ENCODE measurements around the gene PLEKHH1. TPM values are rescaled to one million over a fixed set of nuclear protein-coding genes. Genes with fewer than 3 reads are reported as not detected.

Gene PLEKHH1
- polyA plus RNA-seq, 1 donor from 2014 or later, result 34.1 TPM

GRCh38 chr14:67577181-67577808, 44.2 kb downstream of the PLEKHH1 start:
- no peak overlapping the region for H2AFZ ChIP-seq (ENCODE audit: low read depth, low read length)
- TF ChIP-seq EP300 (conservative IDR thresholded peaks at IDR 0.05; ENCODE audit: poor library complexity, severe bottlenecking) (no peak), RAD21 (conservative IDR thresholded peaks at IDR 0.05) (no peak), REST (IDR thresholded peaks at IDR 0.05; ENCODE audit: borderline replicate concordance) (no peak), CTCF (IDR thresholded peaks at IDR 0.05; ENCODE audit: poor library complexity, severe bottlenecking) (no peak), SMC3 (conservative IDR thresholded peaks at IDR 0.05; ENCODE audit: poor library complexity) (no peak), EZH2 (IDR thresholded peaks at IDR 0.05; ENCODE audit: borderline replicate concordance, insufficient read depth, low read length, poor library complexity, severe bottlenecking) (no peak), TAF1 (IDR thresholded peaks at IDR 0.05; ENCODE audit: low read depth) (no peak), POLR2AphosphoS5 (IDR thresholded peaks at IDR 0.05) (no peak), MXI1 (conservative IDR thresholded peaks at IDR 0.05; ENCODE audit: poor library complexity, severe bottlenecking) (no peak)
- H3K27me3 ChIP-seq (ENCODE audit: insufficient read depth, low read depth, low read length), result no peaks in the 10 kb centered on the region

GRCh38 chr14:67577909-67578749, 45.0 kb downstream of the PLEKHH1 start:
- no peaks in the 10 kb centered on the region for H3K27me3 ChIP-seq (ENCODE audit: insufficient read depth, low read depth, low read length)
- no peaks in the 10 kb centered on the region for H4K20me1 ChIP-seq (ENCODE audit: insufficient read depth)
- H3K27ac ChIP-seq (ENCODE audit: low read length), result no peak overlapping the region
- H3K9me3 ChIP-seq (ENCODE audit: low read length), result no peaks in the 10 kb centered on the region
- H3F3A ChIP-seq (ENCODE audit: insufficient read depth, low read length, poor library complexity, severe bottlenecking), result no peaks in the 10 kb centered on the region
- no peak overlapping the region for H2AFZ ChIP-seq (ENCODE audit: low read depth, low read length)
- no peak overlapping the region for H3K4me3 ChIP-seq (ENCODE audit: low read length)
- H3K9ac ChIP-seq (ENCODE audit: low read length), result no peak overlapping the region
- no peaks in the 10 kb centered on the region for H3K9me2 ChIP-seq (ENCODE audit: insufficient read depth, low read length)
- H3K79me2 ChIP-seq (replicated peaks; ENCODE audit: insufficient read depth, low read length), result no peaks in the 10 kb centered on the region
- no peak overlapping the region for H3K4me2 ChIP-seq (ENCODE audit: low read length)
- peaks cover 13% of the 10 kb centered on the region for H3K36me3 ChIP-seq (ENCODE audit: insufficient read depth, low read length)
- TF ChIP-seq EZH2 (IDR thresholded peaks at IDR 0.05; ENCODE audit: borderline replicate concordance, insufficient read depth, low read length, poor library complexity, severe bottlenecking) (no peak), REST (IDR thresholded peaks at IDR 0.05; ENCODE audit: borderline replicate concordance) (no peak), POLR2AphosphoS5 (IDR thresholded peaks at IDR 0.05) (no peak), RAD21 (conservative IDR thresholded peaks at IDR 0.05) (no peak), SMC3 (conservative IDR thresholded peaks at IDR 0.05; ENCODE audit: poor library complexity) (no peak), MXI1 (conservative IDR thresholded peaks at IDR 0.05; ENCODE audit: poor library complexity, severe bottlenecking) (no peak), TAF1 (IDR thresholded peaks at IDR 0.05; ENCODE audit: low read depth) (no peak), EP300 (conservative IDR thresholded peaks at IDR 0.05; ENCODE audit: poor library complexity, severe bottlenecking) (no peak), CTCF (IDR thresholded peaks at IDR 0.05; ENCODE audit: poor library complexity, severe bottlenecking) (no peak)

More at GRCh38 chr14:67577181-67577808, 44.2 kb downstream of the PLEKHH1 start:
- H4K20me1 ChIP-seq (ENCODE audit: insufficient read depth), result no peaks in the 10 kb centered on the region
- H3K4me2 ChIP-seq (ENCODE audit: low read length), result no peak overlapping the region
- H3K27ac ChIP-seq (ENCODE audit: low read length), result no peak overlapping the region
- H3K9me3 ChIP-seq (ENCODE audit: low read length), result no peaks in the 10 kb centered on the region
- no peaks in the 10 kb centered on the region for H3K79me2 ChIP-seq (replicated peaks; ENCODE audit: insufficient read depth, low read length)
- peaks cover 13% of the 10 kb centered on the region for H3K36me3 ChIP-seq (ENCODE audit: insufficient read depth, low read length)
- H3K4me3 ChIP-seq (ENCODE audit: low read length), result no peak overlapping the region
- no peaks in the 10 kb centered on the region for H3F3A ChIP-seq (ENCODE audit: insufficient read depth, low read length, poor library complexity, severe bottlenecking)
- no peaks in the 10 kb centered on the region for H3K9me2 ChIP-seq (ENCODE audit: insufficient read depth, low read length)
- no peak overlapping the region for H3K9ac ChIP-seq (ENCODE audit: low read length)

Measured in neural cell (in vitro differentiated cells).